D341Med (cell line): ENCODE data around the gene ASXL3.
A peak's percentile ranks its signal among the peaks of the same experiment; 100 is the strongest.

Experiments used
- DNase-seq: peaks from one replicate; pipeline ENCODE4 v3.0.0; 2012; ENCODE audit warnings: low spot score

Gene ASXL3

GRCh38 chr18:33577685-33578517 lies at the start of gene ASXL3:
Gene ASXL3, plus strand, starts transcription at chr18:33578219. Its CDS starts 413 bp downstream, at chr18:33578632.
- DNase-seq, result peak; percentile 85

- no peak for DNase-seq
Observed at GRCh38 chr18:33532978-33533377, 45.0 kb upstream of the ASXL3 start.

GRCh38 chr18:33536904-33537303 lies 41.1 kb upstream of the ASXL3 start:
- no peak for DNase-seq

- no peak for DNase-seq
Observed at GRCh38 chr18:33538418-33539042, 39.5 kb upstream of the ASXL3 start.

- DNase-seq, result no peak
Observed at GRCh38 chr18:33540392-33540791, 37.6 kb upstream of the ASXL3 start.

- DNase-seq, result no peak
Observed at GRCh38 chr18:33541316-33541715, 36.7 kb upstream of the ASXL3 start.

- DNase-seq, result no peak
Observed at GRCh38 chr18:33556846-33557245, 21.2 kb upstream of the ASXL3 start.

- no peak for DNase-seq
Observed at GRCh38 chr18:33557706-33558105, 20.3 kb upstream of the ASXL3 start.

- DNase-seq, result no peak
Observed at GRCh38 chr18:33558529-33558928, 19.5 kb upstream of the ASXL3 start.

- peak; percentile 71 for DNase-seq
Observed at GRCh38 chr18:33560686-33561370, 17.2 kb upstream of the ASXL3 start.

- DNase-seq, result no peak
Observed at GRCh38 chr18:33562741-33563140, 15.3 kb upstream of the ASXL3 start.

GRCh38 chr18:33567705-33568104 lies 10.3 kb upstream of the ASXL3 start:
- no peak for DNase-seq

- no peak for DNase-seq
Observed at GRCh38 chr18:33571998-33572787, 5.8 kb upstream of the ASXL3 start.

GRCh38 chr18:33573193-33573592 lies 4.8 kb upstream of the ASXL3 start:
- DNase-seq, result no peak

GRCh38 chr18:33575451-33575850 lies 2.6 kb upstream of the ASXL3 start:
- no peak for DNase-seq

- DNase-seq, result no peak
Observed at GRCh38 chr18:33576999-33577646, 896 bp upstream of the ASXL3 start.

- peak; percentile 74 for DNase-seq
Observed at GRCh38 chr18:33578518-33579348, 714 bp downstream of the ASXL3 start.

- peak; percentile 31 for DNase-seq
Observed at GRCh38 chr18:33579349-33580215, 1.6 kb downstream of the ASXL3 start.

- DNase-seq, result no peak
Observed at GRCh38 chr18:33580546-33580945, 2.5 kb downstream of the ASXL3 start.

GRCh38 chr18:33581856-33582255 lies 3.8 kb downstream of the ASXL3 start:
- no peak for DNase-seq
